ENCODE data around the gene ARHGAP26.
A peak's percentile ranks its signal among the peaks of the same experiment; 100 is the strongest.

The ARHGAP26 gene

GRCh38 chr5:142749321-142749720 lies 20.9 kb upstream of the ARHGAP26 start:
- TF ChIP-seq CTCF (IDR thresholded peaks at IDR 0.05; ENCODE audit: control insufficient read depth, extremely low read depth, insufficient read depth): no peak
- no peak for DNase-seq (ENCODE audit: low read depth)
- no peak overlapping the region for H3K4me3 ChIP-seq (ENCODE audit: low read depth, low read length)

GRCh38 chr5:142753116-142753631 lies 17.0 kb upstream of the ARHGAP26 start:
- DNase-seq (ENCODE audit: low read depth): peak; percentile 89
- no peak overlapping the region for H3K4me3 ChIP-seq (ENCODE audit: low read depth, low read length)
- no peak for TF ChIP-seq CTCF (IDR thresholded peaks at IDR 0.05; ENCODE audit: control insufficient read depth, extremely low read depth, insufficient read depth)

- DNase-seq (ENCODE audit: low read depth): no peak
- TF ChIP-seq CTCF (IDR thresholded peaks at IDR 0.05; ENCODE audit: control insufficient read depth, extremely low read depth, insufficient read depth): no peak
- H3K4me3 ChIP-seq (ENCODE audit: low read depth, low read length): no peak overlapping the region
Observed at GRCh38 chr5:142754031-142754430, 16.1 kb upstream of the ARHGAP26 start.

- TF ChIP-seq CTCF (IDR thresholded peaks at IDR 0.05; ENCODE audit: control insufficient read depth, extremely low read depth, insufficient read depth): no peak
- H3K4me3 ChIP-seq (ENCODE audit: low read depth, low read length): no peak overlapping the region
- no peak for DNase-seq (ENCODE audit: low read depth)
Observed at GRCh38 chr5:142756576-142756975, 13.6 kb upstream of the ARHGAP26 start.

GRCh38 chr5:142757564-142757963 lies 12.6 kb upstream of the ARHGAP26 start:
- H3K4me3 ChIP-seq (ENCODE audit: low read depth, low read length): no peak overlapping the region
- TF ChIP-seq CTCF (IDR thresholded peaks at IDR 0.05; ENCODE audit: control insufficient read depth, extremely low read depth, insufficient read depth): no peak
- DNase-seq (ENCODE audit: low read depth): no peak

- no peak for DNase-seq (ENCODE audit: low read depth)
- H3K4me3 ChIP-seq (ENCODE audit: low read depth, low read length): no peak overlapping the region
- TF ChIP-seq CTCF (IDR thresholded peaks at IDR 0.05; ENCODE audit: control insufficient read depth, extremely low read depth, insufficient read depth): no peak
Observed at GRCh38 chr5:142758062-142758795, 11.9 kb upstream of the ARHGAP26 start.

GRCh38 chr5:142758796-142759145 lies 11.4 kb upstream of the ARHGAP26 start:
- no peak for DNase-seq (ENCODE audit: low read depth)
- no peak overlapping the region for H3K4me3 ChIP-seq (ENCODE audit: low read depth, low read length)
- TF ChIP-seq CTCF (IDR thresholded peaks at IDR 0.05; ENCODE audit: control insufficient read depth, extremely low read depth, insufficient read depth): no peak

Measured in LNCaP clone FGC (cell line).